Measurements from ENCODE around the gene ATP10B. TPM values are rescaled to one million over a fixed set of nuclear protein-coding genes. Genes with fewer than 3 reads are reported as not detected.

ATP10B gene
- total and polyA plus RNA-seq, 2 of the 8 experiments (the other 6 are each of a cell fraction or from before 2014, with no cell fraction given), result 0.06 to 0.11 TPM

DNA sequence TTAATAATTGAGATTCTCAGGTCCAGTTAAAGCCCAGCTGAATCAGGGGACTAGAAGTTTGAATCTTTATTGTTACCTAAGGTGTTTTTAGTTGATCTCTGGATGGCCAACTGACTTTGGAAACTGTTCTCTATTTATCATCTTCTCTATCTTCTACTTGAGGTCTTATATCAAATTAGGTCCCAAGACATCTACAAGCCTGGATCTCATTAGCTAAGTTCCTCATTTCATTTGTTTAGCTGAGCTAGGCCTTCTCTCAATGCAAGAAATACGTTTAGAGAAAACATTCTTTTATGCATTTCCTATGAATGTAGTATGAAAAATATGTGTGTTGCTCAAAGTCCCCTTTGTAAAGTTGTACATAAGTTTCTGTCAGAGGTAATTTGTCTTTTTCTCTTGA lies 233.7 kb downstream of the ATP10B start:
- Histone ChIP-seq H2BK20ac (ENCODE audit: low read length) (no peak overlapping the region), H2BK120ac (replicated peaks; ENCODE audit: low read depth, low read length) (no peak overlapping the region), H2BK5ac (ENCODE audit: low read depth, low read length) (no peak overlapping the region), H4K20me1 (replicated peaks in 1 of 2; ENCODE audit: control insufficient read depth in 1 of 2, insufficient read depth in 2 of 2, low read length in 2 of 2) (no peaks in the 10 kb centered on the region), H2AFZ (ENCODE audit: low read length) (no peak overlapping the region), H3K4me3 (ENCODE audit: extremely low read depth in 1 of 4, insufficient read depth in 2 of 4, low read depth in 3 of 4, low read length in 4 of 4) (no peak overlapping the region), H4K91ac (replicated peaks; ENCODE audit: insufficient read length, low read length) (no peak overlapping the region), H3K9ac (replicated peaks in 1 of 4; ENCODE audit: extremely low read depth in 1 of 4, low read depth in 3 of 4, low read length in 3 of 4) (no peak overlapping the region), H3K27ac (ENCODE audit: low read depth, low read length) (no peak overlapping the region), H3K4ac (replicated peaks; ENCODE audit: insufficient read length, low read depth, low read length) (no peak overlapping the region), H4K5ac (ENCODE audit: insufficient read length, low read depth, low read length) (no peak overlapping the region), H3K14ac (ENCODE audit: insufficient read length) (no peak overlapping the region), H3K79me1 (ENCODE audit: low read depth, low read length) (no peaks in the 10 kb centered on the region), H4K8ac (ENCODE audit: extremely low read depth, insufficient read depth, low read length) (no peak overlapping the region), H2BK15ac (ENCODE audit: low read length) (no peak overlapping the region), H3K4me2 (ENCODE audit: insufficient read depth in 1 of 2, low read depth in 2 of 2, low read length in 2 of 2) (no peak overlapping the region), H3K9me3 (ENCODE audit: insufficient read depth in 2 of 2, low read depth in 1 of 2, low read length in 1 of 2) (no peaks in the 10 kb centered on the region), H3K23me2 (ENCODE audit: low read depth, low read length) (no peaks in the 10 kb centered on the region), H3K23ac (ENCODE audit: insufficient read length) (no peak overlapping the region), H2BK12ac (ENCODE audit: low read depth, low read length) (no peak overlapping the region), H3K79me2 (ENCODE audit: control insufficient read depth in 1 of 2, insufficient read depth in 2 of 2, low read length in 2 of 2) (no peaks in the 10 kb centered on the region), H3K4me1 (replicated peaks in 1 of 4; ENCODE audit: control insufficient read depth in 3 of 4, insufficient read depth in 4 of 4, low read length in 3 of 4) (no peaks in the 10 kb centered on the region), H3K36me3 (ENCODE audit: control insufficient read depth in 2 of 4, insufficient read depth in 4 of 4, low read length in 3 of 4) (no peaks in the 10 kb centered on the region), H3K56ac (replicated peaks; ENCODE audit: insufficient read length, low read depth, low read length) (no peak overlapping the region), H2AK5ac (ENCODE audit: low read depth, low read length) (no peak overlapping the region), H3K18ac (ENCODE audit: extremely low read depth, low read length) (no peak overlapping the region), H3K27me3 (replicated peaks in 1 of 4; ENCODE audit: control insufficient read depth in 3 of 4, extremely low read depth in 1 of 4, insufficient read depth in 3 of 4, low read length in 3 of 4) (no peaks in the 10 kb centered on the region)
- TF ChIP-seq EGR1 (IDR thresholded peaks at IDR 0.05; ENCODE audit: borderline replicate concordance, low read depth, low read length), result no peak
- no peak for TF ChIP-seq GABPA (IDR thresholded peaks at IDR 0.05; ENCODE audit: borderline replicate concordance, insufficient read depth, low read length)
- no peak for TF ChIP-seq SP4 (IDR thresholded peaks at IDR 0.05; ENCODE audit: low read length)
- no peak for TF ChIP-seq KDM1A (IDR thresholded peaks at IDR 0.05; ENCODE audit: borderline replicate concordance, low read length)
- no peak for TF ChIP-seq SIX5 (IDR thresholded peaks at IDR 0.05; ENCODE audit: low read depth, low read length)
- TF ChIP-seq RAD21 (IDR thresholded peaks at IDR 0.05 in 1 of 2, conservative IDR thresholded peaks at IDR 0.05 in 1 of 2; ENCODE audit: low read depth in 2 of 2, low read length in 2 of 2), result no peak
- TF ChIP-seq CHD2 (IDR thresholded peaks at IDR 0.05; ENCODE audit: low read length), result no peak
- no peak for TF ChIP-seq EP300 (IDR thresholded peaks at IDR 0.05; ENCODE audit: borderline replicate concordance in 1 of 2, low read depth in 2 of 2, low read length in 2 of 2)
- TF ChIP-seq PHF8 (conservative IDR thresholded peaks at IDR 0.05; ENCODE audit: low read depth, low read length), result no peak
- TF ChIP-seq SAP30 (IDR thresholded peaks at IDR 0.05; ENCODE audit: insufficient read depth, insufficient replicate concordance, low read length), result no peak
- DNase-seq (ENCODE audit: low read depth in 1 of 2, low spot score in 2 of 2) (no peak), FAIRE-seq (no peak)
- ChIA-PET POLR2A (ENCODE audit: partially characterized antibody) (no interaction called here), CTCF (ENCODE audit: partially characterized antibody) (interaction anchor here (1.3 kb wide), 1 partner anchor 179 kb away, joined by 3 read pairs; no protein-coding TSS in a partner anchor)
- 88% methylated on average over 1 of the region's 1 CpG; no CpG with 5 or more reads in 1 of the 2 experiments for WGBS, 2 experiments (ENCODE audit: extremely low coverage in 1 of 2, insufficient coverage in 1 of 2, insufficient read length in 1 of 2, insufficient replicate concordance in 2 of 2, low coverage in 1 of 2, low lambda C conversion rate in 2 of 2, missing lambda C conversion rate in 1 of 2)

Data from H1 (cell line).